Measurements from ENCODE around the gene RGS14.
"Not testable (repeated sequence)": the region's sequence is repeated elsewhere in the genome, so short reads cannot be mapped to it uniquely, and the experiment has no call there.

RGS14 gene

GRCh38 chr5:177399997-177400868 is 42.5 kb downstream of the RGS14 start, which contains the start of gene PFN3:
TSS of gene PFN3 (minus strand) at chr5:177400661. CDS start at chr5:177400576, 85 bp downstream.
- in situ Hi-C loops (cut with MboI; ENCODE audit: low sequenced_read_pairs) = no loop called here

GRCh38 chr5:177402271-177403043 is 44.7 kb downstream of the RGS14 start:
- in situ Hi-C loops (cut with MboI; ENCODE audit: low sequenced_read_pairs) = no loop called here

- in situ Hi-C loops (cut with MboI; ENCODE audit: low sequenced_read_pairs) = no loop called here
Observed at GRCh38 chr5:177403102-177403791, 45.5 kb downstream of the RGS14 start.

- in situ Hi-C loops (cut with MboI; ENCODE audit: low sequenced_read_pairs) = no loop called here
Observed at GRCh38 chr5:177403792-177404640, 46.3 kb downstream of the RGS14 start.

- in situ Hi-C loops (cut with MboI; ENCODE audit: low sequenced_read_pairs) = no loop called here
Observed at GRCh38 chr5:177404641-177405179, 47.0 kb downstream of the RGS14 start.

- in situ Hi-C loops (cut with MboI; ENCODE audit: low sequenced_read_pairs) = no loop called here
Observed at GRCh38 chr5:177405312-177405711, 47.6 kb downstream of the RGS14 start.

GRCh38 chr5:177405805-177406204 is 48.1 kb downstream of the RGS14 start:
- in situ Hi-C loops (cut with MboI; ENCODE audit: low sequenced_read_pairs) = no loop called here

GRCh38 chr5:177409043-177409801 is 51.5 kb downstream of the RGS14 start, which contains the start of gene F12:
TSS of gene F12 (minus strand) at chr5:177409564. CDS start at chr5:177409527, 37 bp downstream.
- in situ Hi-C loops (cut with MboI; ENCODE audit: low sequenced_read_pairs) = no loop called here

- in situ Hi-C loops (cut with MboI; ENCODE audit: low sequenced_read_pairs) = no loop called here
Observed at GRCh38 chr5:177410575-177410974, 52.9 kb downstream of the RGS14 start.

- in situ Hi-C loops (cut with MboI; ENCODE audit: low sequenced_read_pairs) = no loop called here
Observed at GRCh38 chr5:177412603-177413233, 55.0 kb downstream of the RGS14 start.

- in situ Hi-C loops (cut with MboI; ENCODE audit: low sequenced_read_pairs) = no loop called here
Observed at GRCh38 chr5:177414481-177414880, 56.8 kb downstream of the RGS14 start.

- in situ Hi-C loops (cut with MboI; ENCODE audit: low sequenced_read_pairs) = not testable (repeated sequence)
Observed at GRCh38 chr5:177417081-177417480, 59.4 kb downstream of the RGS14 start.

GRCh38 chr5:177419046-177419445 is 61.3 kb downstream of the RGS14 start:
- in situ Hi-C loops (cut with MboI; ENCODE audit: low sequenced_read_pairs) = no loop called here

GRCh38 chr5:177420472-177420871 is 62.7 kb downstream of the RGS14 start:
- in situ Hi-C loops (cut with MboI; ENCODE audit: low sequenced_read_pairs) = not testable (repeated sequence)

GRCh38 chr5:177421062-177421798 is 63.5 kb downstream of the RGS14 start:
- in situ Hi-C loops (cut with MboI; ENCODE audit: low sequenced_read_pairs) = no loop called here
